Uterus (tissue), 2 donors: ENCODE measurements around the gene MCUR1.

ENCODE experiments used
- POLR2A ChIP-seq, 2 donors: fragments of 450-650 bp; IDR thresholded peaks; one replicate each; pipeline ENCODE4 v1.6.1; 2016; ENCODE audit warnings: antibody characterized with exemption in 2 of 2, mild to moderate bottlenecking in 1 of 2, moderate library complexity in 1 of 2
- TF ChIP-seq, protein P1 (sequence below), 4 experiments: fragments of 200-600 bp in 2 of 4; fragments of 450-650 bp in 2 of 4; sonication (generic) in 2 of 4; IDR thresholded peaks; one replicate each; pipeline ENCODE4 v1.5.1; 2016 to 2019; ENCODE audit warnings: antibody characterized with exemption in 4 of 4, mild to moderate bottlenecking in 2 of 4, moderate library complexity in 1 of 4

GRCh38 chr6:13811627-13812358 lies 2.6 kb downstream of the MCUR1 start:
- TF ChIP-seq, protein P1, sequence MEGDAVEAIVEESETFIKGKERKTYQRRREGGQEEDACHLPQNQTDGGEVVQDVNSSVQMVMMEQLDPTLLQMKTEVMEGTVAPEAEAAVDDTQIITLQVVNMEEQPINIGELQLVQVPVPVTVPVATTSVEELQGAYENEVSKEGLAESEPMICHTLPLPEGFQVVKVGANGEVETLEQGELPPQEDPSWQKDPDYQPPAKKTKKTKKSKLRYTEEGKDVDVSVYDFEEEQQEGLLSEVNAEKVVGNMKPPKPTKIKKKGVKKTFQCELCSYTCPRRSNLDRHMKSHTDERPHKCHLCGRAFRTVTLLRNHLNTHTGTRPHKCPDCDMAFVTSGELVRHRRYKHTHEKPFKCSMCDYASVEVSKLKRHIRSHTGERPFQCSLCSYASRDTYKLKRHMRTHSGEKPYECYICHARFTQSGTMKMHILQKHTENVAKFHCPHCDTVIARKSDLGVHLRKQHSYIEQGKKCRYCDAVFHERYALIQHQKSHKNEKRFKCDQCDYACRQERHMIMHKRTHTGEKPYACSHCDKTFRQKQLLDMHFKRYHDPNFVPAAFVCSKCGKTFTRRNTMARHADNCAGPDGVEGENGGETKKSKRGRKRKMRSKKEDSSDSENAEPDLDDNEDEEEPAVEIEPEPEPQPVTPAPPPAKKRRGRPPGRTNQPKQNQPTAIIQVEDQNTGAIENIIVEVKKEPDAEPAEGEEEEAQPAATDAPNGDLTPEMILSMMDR (IDR thresholded peaks at IDR 0.05): no peak
- TF ChIP-seq POLR2A (IDR thresholded peaks at IDR 0.05): no peak
